ENCODE data around the gene TCEA3.

Gene TCEA3

DNA sequence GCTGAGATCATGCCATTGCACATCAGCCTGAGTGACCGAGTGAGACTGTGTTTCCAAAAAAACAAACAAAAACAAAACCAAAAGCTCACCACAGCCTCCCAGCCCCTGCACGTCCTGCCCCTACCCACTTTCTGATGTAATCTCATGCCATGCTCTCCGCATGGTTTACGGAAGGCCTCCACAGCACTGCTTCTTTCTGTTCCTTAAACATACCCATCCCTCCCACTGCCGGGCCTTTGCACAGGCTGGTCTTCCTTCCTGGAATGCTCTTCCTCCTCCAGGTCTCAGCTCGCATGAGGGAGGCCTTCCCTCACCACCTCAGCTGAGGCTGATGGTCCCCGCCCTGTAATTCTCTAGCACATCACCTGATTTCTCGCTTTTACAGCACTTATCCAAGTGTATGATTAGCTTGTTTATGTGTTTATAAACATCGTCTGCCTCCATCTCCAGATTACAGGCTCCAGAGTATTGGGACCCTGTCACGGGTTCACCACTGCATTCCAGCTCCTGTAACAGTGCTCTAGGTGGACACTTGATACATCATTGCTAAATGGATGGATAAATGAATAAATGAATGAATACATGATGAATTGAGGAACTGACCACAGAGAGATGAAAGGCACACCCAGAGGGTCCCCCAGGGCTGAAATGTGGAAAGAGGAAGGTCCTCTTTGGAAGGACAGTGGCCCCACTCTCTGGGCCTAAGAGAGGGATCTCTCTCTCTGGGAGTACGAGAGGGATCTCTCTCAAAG lies 22.1 kb downstream of the TCEA3 start:
- no peak overlapping the region for H3K4me3 ChIP-seq (ENCODE audit: low read depth in 1 of 2, low read length in 1 of 2)
- H3K27me3 ChIP-seq, result peaks cover 9% of the 10 kb centered on the region
- H3K4me1 ChIP-seq (ENCODE audit: control insufficient read depth in 1 of 2, insufficient read depth in 1 of 2, low read depth in 1 of 2, low read length in 1 of 2), result no peaks in the 10 kb centered on the region
- TF ChIP-seq, protein P1, sequence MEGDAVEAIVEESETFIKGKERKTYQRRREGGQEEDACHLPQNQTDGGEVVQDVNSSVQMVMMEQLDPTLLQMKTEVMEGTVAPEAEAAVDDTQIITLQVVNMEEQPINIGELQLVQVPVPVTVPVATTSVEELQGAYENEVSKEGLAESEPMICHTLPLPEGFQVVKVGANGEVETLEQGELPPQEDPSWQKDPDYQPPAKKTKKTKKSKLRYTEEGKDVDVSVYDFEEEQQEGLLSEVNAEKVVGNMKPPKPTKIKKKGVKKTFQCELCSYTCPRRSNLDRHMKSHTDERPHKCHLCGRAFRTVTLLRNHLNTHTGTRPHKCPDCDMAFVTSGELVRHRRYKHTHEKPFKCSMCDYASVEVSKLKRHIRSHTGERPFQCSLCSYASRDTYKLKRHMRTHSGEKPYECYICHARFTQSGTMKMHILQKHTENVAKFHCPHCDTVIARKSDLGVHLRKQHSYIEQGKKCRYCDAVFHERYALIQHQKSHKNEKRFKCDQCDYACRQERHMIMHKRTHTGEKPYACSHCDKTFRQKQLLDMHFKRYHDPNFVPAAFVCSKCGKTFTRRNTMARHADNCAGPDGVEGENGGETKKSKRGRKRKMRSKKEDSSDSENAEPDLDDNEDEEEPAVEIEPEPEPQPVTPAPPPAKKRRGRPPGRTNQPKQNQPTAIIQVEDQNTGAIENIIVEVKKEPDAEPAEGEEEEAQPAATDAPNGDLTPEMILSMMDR (IDR thresholded peaks at IDR 0.05), result no peak
- H3K36me3 ChIP-seq, result no peaks in the 10 kb centered on the region
- H3K9me3 ChIP-seq, result no peaks in the 10 kb centered on the region
- no peak overlapping the region for H3K27ac ChIP-seq

DNA sequence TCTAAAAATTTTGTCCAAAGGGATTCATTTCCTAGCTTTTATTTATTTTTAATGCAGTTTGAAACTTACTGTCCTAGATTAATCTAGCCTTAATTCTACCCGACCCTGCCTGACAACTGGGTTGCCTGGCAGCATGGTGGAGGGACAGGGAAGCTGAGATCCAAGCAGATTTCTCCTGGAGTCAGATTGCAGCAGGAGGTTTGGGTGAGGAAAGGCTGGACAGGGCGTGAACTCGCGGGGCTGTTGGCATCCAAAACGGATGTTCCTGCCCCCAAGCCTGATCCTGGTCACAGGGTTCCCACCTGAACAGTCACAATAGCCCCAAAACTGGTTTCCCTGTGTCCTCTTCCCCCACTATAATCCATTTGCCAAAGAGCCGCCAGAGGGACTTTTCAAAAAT lies 23.2 kb downstream of the TCEA3 start:
- Histone ChIP-seq H3K27ac (no peak overlapping the region), H3K9me3 (no peaks in the 10 kb centered on the region), H3K27me3 (peaks cover 9% of the 10 kb centered on the region), H3K36me3 (no peaks in the 10 kb centered on the region), H3K4me1 (ENCODE audit: control insufficient read depth in 1 of 2, insufficient read depth in 1 of 2, low read depth in 1 of 2, low read length in 1 of 2) (no peaks in the 10 kb centered on the region), H3K4me3 (ENCODE audit: low read depth in 1 of 2, low read length in 1 of 2) (no peak overlapping the region)
- TF ChIP-seq, protein P1 (IDR thresholded peaks at IDR 0.05), result no peak

DNA sequence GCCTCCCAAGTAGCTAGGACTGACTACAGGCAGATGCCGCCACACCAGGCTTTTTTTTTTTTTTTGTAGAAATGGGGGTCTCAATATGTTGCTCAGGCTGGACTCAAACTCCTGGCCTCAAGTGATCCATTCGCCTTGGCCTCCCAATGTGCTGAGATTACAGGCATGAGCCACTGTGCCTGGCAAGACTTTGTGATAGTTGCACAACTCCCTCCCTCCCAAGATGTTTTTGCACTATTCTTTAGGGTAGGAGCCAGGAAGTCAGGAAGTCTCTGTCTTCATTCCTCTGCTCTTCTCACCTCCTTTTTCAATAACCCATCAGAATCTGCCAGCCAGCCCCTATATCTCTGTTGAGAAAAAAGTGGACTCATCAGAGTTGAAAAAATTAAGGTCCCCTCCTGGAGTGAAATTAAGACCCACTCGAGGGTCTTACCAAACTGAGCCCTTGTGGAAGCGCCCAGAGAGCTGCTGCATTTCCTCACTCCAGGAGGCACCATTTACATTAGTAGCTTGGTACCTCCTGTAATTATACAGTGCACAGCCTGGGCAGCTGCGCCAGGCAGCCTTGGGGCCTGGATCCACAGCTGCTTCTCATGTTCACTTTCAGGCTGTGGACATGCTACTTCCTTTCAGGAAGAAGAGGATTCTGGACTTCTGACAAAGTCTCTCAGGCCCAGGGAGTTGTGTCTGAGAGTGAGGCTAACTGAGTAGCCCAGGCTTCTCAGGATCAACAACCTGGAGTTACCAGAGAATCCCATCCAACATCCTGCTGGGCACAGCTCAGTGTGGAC lies 24.0 kb downstream of the TCEA3 start:
- no peaks in the 10 kb centered on the region for H3K4me1 ChIP-seq (ENCODE audit: control insufficient read depth in 1 of 2, insufficient read depth in 1 of 2, low read depth in 1 of 2, low read length in 1 of 2)
- no peak overlapping the region for H3K4me3 ChIP-seq (ENCODE audit: low read depth in 1 of 2, low read length in 1 of 2)
- TF ChIP-seq, protein P1 (IDR thresholded peaks at IDR 0.05), result no peak
- peaks cover 4% of the 10 kb centered on the region for H3K27me3 ChIP-seq
- H3K9me3 ChIP-seq, result no peaks in the 10 kb centered on the region
- H3K27ac ChIP-seq, result no peak overlapping the region
- no peaks in the 10 kb centered on the region for H3K36me3 ChIP-seq

DNA sequence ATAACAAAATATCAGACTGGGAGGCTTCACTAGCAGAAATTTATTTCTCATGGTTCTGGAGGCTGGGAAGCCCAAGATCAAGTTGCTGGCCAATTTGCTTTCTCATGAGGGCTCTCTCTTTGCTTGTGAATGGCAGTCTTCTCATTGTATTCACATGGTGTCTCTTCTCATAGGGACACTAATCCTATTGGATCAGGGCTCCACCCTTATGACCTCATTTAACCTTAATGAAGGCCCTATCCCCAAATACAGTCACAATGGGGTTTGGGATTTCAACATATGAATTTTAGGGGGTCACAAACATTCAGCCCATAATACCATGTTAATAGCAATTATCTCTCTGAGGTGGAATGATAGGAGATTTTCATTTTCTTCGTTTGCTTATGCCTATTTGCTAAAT lies 25.3 kb downstream of the TCEA3 start:
- TF ChIP-seq, protein P1 (IDR thresholded peaks at IDR 0.05), result no peak
- H3K4me1 ChIP-seq (ENCODE audit: control insufficient read depth in 1 of 2, insufficient read depth in 1 of 2, low read depth in 1 of 2, low read length in 1 of 2), result no peaks in the 10 kb centered on the region
- H3K27me3 ChIP-seq, result peaks cover 4% of the 10 kb centered on the region
- H3K36me3 ChIP-seq, result no peaks in the 10 kb centered on the region
- no peak overlapping the region for H3K27ac ChIP-seq
- no peak overlapping the region for H3K4me3 ChIP-seq (ENCODE audit: low read depth in 1 of 2, low read length in 1 of 2)
- H3K9me3 ChIP-seq, result no peaks in the 10 kb centered on the region

DNA sequence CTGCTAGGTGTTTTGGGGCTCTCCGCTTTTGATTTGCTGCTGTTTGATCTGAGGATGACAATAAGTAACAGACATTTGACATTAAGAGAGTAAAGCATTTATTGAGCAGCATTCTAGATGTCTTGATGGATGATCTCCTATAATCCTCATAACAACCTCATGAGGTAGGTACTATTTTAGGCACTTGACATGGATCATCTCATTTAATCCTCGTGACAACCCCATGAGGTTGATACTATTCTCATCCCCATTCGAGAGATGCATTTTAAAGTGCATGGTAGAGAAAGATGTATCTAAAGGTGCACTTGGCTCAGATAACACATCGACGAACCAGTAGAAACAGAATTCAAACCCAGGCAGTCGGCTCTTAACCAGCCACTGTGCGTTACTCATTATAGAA lies 26.6 kb downstream of the TCEA3 start:
- Histone ChIP-seq H3K4me3 (ENCODE audit: low read depth in 1 of 2, low read length in 1 of 2) (no peak overlapping the region), H3K4me1 (ENCODE audit: control insufficient read depth in 1 of 2, insufficient read depth in 1 of 2, low read depth in 1 of 2, low read length in 1 of 2) (no peaks in the 10 kb centered on the region)

More for the DNA sequence above, 26.6 kb downstream of the TCEA3 start:
- H3K27me3 ChIP-seq, result peaks cover 4% of the 10 kb centered on the region
- no peaks in the 10 kb centered on the region for H3K36me3 ChIP-seq
- TF ChIP-seq, protein P1 (IDR thresholded peaks at IDR 0.05), result no peak
- H3K9me3 ChIP-seq, result no peaks in the 10 kb centered on the region
- no peak overlapping the region for H3K27ac ChIP-seq

Measured in neutrophil (primary cell).